GM12872 (cell line): ENCODE results near the gene HABP2.

Experiments
- CTCF ChIP-seq: IDR thresholded peaks from 3 replicates; pipeline ENCODE4 v1.5.1; 2011; ENCODE audit warnings: low read depth, mild to moderate bottlenecking, low read length, moderate library complexity; ENCODE audit not compliant: insufficient read depth

HABP2 gene

GRCh38 chr10:113547426-113547825 is 5.4 kb upstream of the HABP2 start:
- TF ChIP-seq CTCF: no peak

DNA sequence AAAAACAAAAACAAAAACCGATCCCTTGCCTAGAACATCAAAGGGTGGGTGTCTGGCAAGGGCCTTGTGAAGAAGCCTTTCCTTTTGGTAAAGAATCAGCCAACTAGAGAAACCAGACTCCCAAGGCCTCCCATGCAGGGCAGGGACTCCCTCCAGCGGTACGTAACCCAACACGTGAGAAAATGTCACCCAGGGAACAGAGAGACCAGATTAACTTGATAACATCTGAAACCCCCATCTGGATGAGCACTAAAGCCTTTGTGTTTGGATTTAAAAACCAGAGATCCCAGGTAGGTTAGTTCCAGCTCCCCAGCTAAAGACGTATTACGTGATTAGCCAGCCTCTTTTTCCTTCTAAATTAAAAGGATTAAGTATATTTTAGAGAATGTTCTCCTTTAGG is 3.0 kb upstream of the HABP2 start:
- TF ChIP-seq CTCF: no peak

- TF ChIP-seq CTCF: no peak
These were observed 2.5 kb upstream of the HABP2 start for GRCh38 chr10:113550365-113550764.

DNA sequence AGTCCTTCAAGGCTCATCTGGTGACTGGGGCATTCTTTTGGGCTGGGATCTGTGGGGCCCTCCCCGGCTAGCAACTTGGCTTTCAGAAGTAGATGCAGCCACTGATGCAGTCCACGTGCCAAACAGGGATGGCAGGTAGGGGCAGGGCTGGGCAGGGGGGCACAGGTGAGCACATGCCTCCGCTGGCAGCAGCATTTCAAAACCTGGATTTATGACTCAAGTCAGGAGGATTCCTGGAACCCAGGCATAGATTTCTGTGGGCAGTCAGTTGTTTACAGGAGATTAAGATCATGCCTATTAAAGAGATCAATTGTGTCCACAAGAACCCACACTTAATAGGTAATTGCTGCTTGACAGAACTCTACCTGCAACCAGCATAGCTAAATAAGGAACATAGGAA is 839 bp upstream of the HABP2 start:
- TF ChIP-seq CTCF: no peak

DNA sequence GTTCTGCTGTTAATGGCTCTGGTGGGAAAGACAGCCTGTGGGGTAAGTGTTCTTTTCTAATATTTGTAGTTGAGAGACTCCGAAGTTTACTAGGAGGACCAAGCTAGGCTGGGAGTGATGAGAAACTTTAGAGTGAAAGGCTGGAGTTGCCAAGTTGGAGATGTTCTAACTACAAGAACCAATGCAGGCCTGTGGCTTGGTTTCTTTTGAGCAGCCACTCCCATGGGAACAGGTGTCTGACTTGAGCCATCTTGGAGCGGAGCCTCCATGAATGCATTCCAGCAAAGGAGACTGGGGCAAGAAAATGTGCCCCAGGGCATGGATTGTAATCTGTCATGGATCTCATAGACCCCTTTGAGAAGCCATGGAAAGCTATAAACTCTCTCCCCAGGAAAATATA is 296 bp downstream of the HABP2 start:
- TF ChIP-seq CTCF: no peak

- TF ChIP-seq CTCF: no peak
These were observed 1.4 kb downstream of the HABP2 start for GRCh38 chr10:113554214-113554613.

GRCh38 chr10:113555245-113555644 is 2.4 kb downstream of the HABP2 start:
- no peak for TF ChIP-seq CTCF

DNA sequence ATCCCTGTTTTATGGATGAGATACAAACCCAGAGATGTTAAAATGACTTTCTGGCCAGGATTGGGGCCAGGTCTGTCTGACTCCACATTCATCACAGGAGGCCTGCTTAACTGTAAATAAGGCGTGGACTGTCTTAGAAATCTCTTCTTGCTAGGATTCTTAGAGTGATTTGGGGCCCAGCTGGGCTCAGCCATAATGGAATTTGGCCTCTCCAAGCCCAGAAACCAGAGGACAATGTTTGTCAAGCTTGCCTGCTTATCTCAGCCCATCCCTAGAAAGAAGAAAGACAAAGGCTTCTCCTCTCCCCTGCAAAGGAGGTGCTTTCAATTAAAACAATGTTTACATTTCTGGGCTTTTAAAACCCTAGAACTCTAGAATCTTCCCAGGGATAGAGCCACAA is 2.9 kb downstream of the HABP2 start:
- no peak for TF ChIP-seq CTCF
